Mammary epithelial cell (primary cell): ENCODE data around the gene SELENOW.

Experiments
- EZH2 ChIP-seq: IDR thresholded peaks from 2 replicates; pipeline ENCODE4 v1.6.1; 2012; ENCODE audit warnings: low read length, inconsistent platforms, borderline replicate concordance
- TF ChIP-seq, protein P1 (sequence below), 2 donors: IDR thresholded peaks in 1 of 2; conservative IDR thresholded peaks in 1 of 2; 2 replicates each; pipeline ENCODE4 v1.5.1; 2011 to 2012; ENCODE audit warnings: inconsistent platforms in 2 of 2, low read length in 2 of 2, mild to moderate bottlenecking in 2 of 2, control low read depth in 1 of 2, low read depth in 1 of 2; ENCODE audit not compliant: insufficient read depth in 1 of 2; ENCODE audit errors: extremely low read depth in 1 of 2

GRCh38 chr19:47778954-47779351, 450 bp downstream of the SELENOW start:
- TF ChIP-seq, protein P1, sequence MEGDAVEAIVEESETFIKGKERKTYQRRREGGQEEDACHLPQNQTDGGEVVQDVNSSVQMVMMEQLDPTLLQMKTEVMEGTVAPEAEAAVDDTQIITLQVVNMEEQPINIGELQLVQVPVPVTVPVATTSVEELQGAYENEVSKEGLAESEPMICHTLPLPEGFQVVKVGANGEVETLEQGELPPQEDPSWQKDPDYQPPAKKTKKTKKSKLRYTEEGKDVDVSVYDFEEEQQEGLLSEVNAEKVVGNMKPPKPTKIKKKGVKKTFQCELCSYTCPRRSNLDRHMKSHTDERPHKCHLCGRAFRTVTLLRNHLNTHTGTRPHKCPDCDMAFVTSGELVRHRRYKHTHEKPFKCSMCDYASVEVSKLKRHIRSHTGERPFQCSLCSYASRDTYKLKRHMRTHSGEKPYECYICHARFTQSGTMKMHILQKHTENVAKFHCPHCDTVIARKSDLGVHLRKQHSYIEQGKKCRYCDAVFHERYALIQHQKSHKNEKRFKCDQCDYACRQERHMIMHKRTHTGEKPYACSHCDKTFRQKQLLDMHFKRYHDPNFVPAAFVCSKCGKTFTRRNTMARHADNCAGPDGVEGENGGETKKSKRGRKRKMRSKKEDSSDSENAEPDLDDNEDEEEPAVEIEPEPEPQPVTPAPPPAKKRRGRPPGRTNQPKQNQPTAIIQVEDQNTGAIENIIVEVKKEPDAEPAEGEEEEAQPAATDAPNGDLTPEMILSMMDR (conservative IDR thresholded peaks at IDR 0.05 in 1 of 2, IDR thresholded peaks at IDR 0.05 in 1 of 2; ENCODE audit: extremely low read depth in 1 of 2, insufficient read depth in 1 of 2, low read depth in 1 of 2, low read length in 2 of 2) = no peak
- no peak for TF ChIP-seq EZH2
